Cerebellar nuclear complex (tissue), 1 donor: ENCODE data around the gene LRPPRC.

Experiments used
- DNase-seq, 2 experiments: peaks; one replicate each; lab custom pipeline; 2025; lab: John Stamatoyannopoulos, UW

Gene LRPPRC

DNA sequence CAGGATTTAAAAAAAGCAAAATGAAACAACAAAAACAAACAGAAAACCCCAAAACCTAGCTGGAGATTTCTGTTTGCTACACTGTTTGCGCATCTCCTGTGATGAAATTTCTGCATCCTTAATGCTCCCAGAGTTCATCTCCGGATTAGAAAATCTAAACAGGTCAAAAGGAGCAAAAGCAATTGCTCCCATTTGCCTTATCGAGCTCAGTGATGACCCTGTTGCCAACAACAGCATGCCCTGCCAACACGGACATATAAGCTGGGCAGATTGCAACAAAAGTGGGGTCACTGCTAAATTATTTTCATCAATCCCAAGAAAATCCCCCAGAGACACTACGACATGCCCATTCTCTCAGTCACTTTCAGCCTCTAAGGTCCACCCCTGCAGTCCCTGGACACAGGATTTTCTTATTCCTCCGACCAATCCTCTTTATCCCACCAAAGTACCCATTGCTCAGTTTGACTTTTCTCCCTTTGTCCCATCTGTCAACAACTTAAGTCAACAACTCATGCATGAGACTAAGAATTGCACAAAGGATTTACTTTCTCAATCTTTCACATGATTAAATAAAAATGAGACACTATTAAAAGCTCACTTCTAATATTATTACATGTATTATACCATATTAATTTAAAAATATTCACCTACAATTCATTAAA is 89.2 kb downstream of the LRPPRC start:
- DNase-seq, result no peak

DNA sequence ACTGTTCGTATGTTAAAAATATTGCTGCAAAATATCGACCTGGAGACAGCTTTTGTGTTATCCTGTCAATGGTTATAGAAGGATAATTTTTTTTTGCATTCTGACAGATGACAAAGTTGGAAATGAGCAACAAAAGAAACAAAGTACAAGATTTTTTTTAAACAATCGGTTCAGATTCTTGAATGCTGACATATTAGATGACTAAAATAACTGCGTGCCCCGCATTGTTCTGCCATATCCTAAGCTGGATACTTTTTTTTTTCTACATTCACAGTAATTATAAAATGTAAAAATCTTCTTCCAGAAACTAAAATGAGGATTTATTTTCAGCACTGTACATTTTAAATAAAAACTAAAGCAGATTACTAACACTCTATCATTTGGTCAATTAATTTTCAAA is 89.9 kb downstream of the LRPPRC start:
- no peak for DNase-seq

DNA sequence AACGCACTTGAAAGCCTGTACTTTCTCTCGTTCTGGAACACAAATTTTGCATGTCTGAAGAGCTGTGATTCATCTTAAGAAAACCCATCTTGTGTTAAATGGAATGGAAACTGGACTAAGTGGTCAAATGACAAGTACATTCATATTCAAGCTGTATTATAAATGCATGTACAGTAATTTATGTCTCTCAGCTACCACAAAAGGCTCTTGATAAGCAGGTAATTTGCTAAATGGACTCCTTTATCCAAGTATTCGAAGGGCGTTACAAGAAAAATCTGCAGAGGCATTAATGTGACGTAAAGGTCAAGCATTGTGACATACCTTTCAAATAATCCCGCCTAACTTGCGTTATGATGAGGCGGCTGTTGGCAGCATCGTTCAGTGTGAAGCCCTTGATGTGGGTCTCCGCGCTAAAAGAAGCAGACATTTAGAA is 90.4 kb downstream of the LRPPRC start:
- no peak for DNase-seq

DNA sequence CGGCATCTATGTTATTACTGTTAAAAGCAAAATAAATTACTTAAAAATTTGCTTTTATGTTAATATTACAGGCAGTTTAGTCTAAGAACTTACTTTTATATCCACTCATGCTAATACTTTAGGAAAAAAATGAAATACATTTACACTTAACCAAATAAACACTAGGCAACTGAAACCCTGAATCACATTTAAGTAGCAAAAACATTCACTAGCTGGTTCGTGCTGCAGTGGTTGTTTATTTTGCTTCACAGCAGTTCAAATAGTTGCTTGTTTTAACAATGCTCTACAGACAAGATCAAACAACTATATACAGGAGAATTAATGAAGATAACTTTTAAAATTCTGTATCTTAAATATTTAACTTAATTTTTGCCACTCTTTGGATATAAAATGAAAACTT is 96.2 kb downstream of the LRPPRC start:
- no peak for DNase-seq

DNA sequence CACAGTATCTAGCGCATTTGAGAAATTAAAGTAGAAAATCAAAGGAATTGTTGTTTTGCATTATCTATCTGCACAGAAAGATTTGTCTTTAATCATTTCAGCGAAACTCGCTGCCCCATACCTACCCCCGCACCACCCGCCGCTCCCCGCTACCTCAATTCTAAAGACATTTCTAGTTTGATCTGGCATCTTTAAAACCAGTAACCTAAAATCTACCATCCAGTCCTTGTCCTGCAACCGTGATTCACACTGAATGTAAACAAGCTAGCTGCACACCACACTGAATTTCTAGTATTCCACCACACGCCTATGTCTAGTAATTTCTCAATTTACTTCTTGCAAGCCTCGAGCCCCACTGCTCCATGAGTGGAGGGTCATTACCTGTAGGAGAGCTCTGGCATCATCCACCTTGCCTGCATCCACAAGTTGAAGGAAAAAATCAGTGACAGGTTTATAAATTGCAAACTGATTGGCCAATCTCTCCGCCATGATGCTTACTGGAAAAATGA is 96.9 kb downstream of the LRPPRC start:
- DNase-seq, result no peak

DNA sequence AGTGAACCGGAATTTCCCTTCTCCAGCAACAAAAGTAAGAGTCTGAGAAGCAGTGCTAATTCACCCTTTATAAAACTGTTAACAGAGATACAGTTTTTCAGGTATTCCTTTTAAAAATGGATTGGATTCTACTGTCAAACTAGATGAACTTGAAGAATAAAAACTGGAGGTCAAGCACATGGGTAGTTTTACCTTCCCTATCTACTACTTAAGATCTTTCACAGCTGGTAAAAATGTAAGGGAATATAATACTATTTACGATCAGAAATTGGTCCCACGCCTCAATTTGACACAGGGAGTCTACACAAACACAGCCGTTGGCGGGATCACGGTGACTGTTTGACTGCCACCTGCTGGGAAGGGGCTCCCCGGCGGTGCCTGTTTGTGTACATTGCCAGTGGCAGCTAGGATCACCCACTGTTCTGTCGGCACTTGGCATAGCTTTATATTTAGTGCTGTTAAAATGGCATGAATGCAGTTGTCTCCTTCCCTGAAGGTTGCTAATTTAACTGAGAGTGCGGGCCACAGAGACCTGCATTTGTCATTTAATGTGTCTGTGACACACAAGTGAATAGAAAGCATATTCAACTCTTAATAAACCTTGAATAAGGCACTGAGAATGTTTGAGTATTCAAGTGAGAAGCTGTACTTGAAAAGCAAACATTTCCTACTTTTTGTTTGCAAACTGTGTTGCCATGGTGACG is 97.5 kb downstream of the LRPPRC start:
- no peak for DNase-seq

DNA sequence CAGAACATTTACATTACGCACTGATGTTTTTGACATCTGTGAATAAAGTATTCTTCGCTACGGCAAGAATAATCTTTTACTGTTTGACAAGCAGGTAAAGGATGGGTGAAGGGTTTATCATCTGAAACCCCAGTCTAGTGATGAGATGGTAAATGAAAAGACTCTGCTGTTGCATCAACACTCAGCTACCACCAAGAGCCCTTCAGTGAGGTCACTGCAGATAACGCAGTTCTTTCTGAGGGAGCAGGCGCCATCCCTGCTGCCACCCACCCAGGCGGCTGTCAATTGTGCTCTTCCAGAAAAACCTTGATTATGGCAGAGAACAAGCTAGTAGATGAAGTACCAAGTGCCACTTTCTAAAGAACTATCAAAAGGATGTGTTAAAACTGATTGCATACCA is 98.3 kb downstream of the LRPPRC start:
- DNase-seq, result no peak

DNA sequence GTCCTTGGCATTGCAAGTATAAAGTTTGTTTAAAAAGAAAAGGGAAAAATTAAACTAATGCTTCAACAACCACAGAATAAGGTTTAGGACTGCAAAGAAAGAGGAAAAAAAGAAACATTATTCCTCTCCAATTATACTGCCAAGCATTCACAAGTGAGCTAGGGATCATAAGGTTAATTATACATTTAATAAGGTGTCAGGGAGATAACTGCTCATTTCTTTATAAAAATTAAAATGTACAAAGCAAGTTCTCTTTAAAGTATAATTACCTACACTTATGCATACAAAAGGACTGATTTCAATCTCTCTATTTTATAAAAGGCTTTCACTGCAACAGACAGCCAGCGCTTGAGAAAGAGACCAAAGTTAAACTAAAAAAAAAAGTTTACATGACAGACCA is 98.9 kb downstream of the LRPPRC start:
- no peak for DNase-seq

DNA sequence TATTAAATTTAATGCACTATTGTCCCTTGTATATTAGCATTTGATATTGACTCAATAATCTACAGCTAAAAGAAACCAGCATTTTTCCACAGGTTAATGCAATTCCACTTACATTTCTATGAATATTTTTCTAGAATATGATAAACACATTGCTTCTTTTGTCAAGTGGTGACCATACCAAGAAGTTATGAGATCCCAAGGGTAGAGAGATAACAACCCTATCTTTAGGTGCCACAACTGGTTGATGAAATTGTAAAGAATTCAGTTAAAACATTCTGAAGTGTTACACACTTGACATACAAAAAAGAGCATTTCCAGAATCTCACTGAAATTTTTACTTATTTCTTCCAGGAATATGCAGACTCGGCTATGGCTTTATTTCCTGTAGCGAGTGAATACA is 101.0 kb downstream of the LRPPRC start:
- no peak for DNase-seq

DNA sequence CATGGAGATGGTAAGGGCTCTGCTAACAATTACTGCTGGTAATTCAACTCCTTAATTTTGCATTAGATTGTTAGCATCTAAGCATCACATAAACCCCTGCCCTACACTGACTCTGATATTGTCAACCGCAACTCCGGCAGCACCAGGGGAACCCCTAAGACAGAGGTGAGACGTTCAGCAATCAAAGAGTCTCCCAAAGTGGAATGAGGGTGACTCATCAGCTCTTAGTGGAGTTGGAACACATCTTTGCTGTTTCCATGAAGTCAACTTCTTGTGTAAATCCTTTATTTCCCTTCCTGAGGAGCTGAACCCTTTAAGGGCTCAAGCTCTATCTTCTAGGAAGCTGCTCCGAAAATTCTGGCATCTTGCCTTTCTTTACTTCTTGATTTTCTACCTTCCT is 104.9 kb downstream of the LRPPRC start:
- no peak for DNase-seq

DNA sequence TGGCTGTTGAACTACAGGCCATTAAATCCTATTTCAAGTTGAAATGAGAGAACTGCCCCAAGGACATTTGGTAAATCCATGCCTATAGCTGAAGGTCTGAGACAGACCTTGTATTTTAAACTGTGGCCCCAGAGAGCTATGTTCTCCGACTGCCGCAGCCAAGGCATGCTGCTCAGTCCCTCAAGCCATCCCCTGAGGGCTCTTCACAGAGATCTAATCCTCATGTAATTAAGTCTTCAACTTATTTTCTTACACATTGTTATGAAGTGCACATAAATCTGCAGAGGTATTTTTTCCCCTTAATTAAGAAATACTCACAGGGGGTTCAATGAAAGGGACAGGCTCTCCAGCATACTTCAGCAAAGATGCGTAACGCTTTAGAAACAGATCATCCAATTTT is 106.4 kb downstream of the LRPPRC start:
- no peak for DNase-seq

DNA sequence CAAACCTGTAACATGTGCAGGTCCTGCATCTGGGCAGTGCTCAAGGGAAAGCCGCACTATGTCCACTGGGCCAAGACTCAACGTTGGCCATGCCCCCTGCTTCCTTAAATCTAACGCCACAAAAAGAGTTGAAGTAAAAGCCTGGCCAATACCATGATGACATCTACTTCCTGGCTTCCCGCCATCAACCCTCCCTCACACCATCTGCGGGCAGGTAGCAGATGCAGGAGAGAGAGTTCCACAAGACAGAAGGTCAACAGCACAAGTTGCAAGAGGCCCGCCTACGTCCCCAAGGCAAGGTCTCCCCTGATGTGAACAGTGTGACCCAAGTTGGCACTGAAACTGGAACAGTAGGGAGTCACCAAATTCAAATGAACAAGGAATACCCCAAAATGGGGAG is 108.6 kb downstream of the LRPPRC start:
- DNase-seq, result no peak

DNA sequence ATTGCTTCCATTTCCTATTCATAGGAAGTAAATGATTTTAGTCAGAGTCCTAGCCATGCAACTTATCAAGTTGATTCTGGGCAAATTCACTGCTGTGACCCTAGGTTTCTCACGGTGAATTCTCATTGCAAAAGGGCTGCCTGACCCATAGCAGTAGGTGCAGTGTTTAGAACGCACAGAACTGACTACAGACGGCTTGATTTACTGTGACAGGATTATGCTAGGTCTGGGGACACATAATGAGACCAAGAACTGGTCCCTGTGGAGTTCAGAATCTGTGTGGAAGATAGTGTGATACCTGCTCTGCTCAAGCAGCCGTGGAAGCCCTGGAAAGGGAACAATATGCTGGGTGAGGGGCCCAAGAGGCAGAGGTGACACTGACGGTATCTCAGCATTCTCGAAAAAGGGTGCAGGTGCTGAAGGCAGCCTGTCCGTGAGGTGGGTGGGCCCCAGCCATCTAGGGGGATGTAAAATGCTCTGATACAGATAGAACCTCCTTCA is 110.6 kb downstream of the LRPPRC start:
- DNase-seq, result no peak

DNA sequence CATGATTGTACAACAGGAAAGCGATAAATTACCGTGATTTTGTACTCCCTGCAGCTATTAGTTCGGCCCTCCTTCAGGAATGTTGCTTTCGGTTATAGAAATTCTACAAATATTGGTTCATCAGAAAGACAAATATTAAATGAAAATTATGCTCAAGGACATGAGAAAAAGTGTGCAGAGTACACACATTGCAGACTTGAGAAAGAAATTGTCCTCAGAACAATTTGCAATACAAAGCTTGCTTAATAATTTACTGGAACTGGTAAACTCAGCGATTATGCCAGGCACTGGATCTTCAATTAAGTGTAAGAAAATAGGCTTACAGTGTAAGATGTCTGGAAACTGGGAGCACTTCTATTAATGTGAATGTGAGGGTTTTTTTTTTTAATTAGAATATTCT is 111.1 kb downstream of the LRPPRC start:
- DNase-seq, result no peak

DNA sequence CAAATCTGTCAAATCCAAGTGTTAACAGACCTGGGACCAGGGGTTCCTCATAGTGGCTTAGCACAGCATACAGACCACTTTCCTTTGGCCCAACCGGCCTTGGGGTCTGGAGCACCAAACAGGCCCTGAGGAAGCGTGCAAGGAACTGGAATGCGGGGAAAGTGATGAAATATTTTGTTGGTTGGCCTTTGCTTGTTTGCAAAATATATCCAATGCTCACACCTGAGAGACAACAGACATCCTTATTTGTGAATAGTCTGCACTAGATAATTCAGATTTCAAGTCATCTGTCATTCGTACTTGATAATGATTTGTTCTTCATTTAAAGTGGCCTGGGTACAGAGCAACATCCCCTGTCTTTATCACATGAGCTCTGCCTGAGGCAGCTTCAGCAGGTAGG is 113.5 kb downstream of the LRPPRC start:
- no peak for DNase-seq

DNA sequence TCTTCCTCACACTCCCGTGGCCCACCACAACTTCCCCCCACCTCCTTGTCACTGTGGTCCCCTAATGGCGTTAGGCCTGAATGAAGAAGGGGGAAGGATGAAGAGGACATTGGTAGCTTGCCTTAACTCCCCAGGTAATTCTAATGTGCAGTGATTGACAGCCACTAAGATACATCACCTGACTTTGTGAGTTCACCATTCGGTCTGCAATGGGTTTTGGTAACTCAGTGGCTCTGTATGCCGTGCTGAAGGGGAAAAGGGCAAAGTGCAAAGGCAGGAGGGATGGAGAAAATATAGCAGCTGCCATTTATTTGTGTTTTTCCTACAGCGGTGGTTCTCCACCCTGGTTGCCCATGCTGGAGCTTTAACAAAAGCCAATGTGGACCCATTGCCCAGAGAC is 114.8 kb downstream of the LRPPRC start:
- DNase-seq, result no peak

DNA sequence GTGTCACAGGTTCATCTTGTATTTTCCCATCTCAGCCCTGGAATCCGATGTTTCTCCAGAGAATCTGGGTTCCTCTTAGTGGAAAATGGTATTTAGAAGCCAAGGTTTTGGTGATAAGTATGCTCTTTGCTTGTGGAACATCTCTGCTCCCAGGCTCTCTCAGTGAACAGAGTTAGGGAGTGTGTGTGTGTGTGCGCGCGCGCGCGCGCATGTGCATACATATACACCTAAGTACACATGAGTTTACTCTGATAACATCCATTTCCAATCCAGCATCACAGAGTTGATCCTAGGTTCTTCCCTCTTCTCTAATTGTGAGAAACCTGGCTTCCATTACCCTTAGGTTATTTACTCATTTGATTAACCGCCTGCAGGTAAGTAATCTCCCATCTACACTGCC is 115.3 kb downstream of the LRPPRC start:
- DNase-seq, result no peak

DNA sequence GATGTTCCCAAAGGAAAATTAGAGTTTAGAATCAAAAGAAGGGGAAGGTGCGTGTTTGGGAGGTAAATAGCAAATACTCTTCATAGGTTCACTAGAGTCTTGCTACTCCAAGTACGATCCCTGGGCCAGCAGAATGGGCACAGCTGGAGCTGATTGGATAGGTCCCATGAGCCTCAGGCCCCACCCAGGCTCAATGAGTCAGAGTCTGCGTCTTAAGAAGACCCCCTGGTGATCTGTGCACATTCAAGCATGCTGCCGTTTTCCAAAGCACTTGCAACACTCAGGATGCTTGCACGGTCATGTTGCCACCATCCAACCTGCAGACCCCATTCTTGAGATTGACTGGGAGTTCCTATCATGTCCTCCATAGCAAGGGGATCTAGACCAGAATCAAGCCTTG is 116.5 kb downstream of the LRPPRC start:
- no peak for DNase-seq

DNA sequence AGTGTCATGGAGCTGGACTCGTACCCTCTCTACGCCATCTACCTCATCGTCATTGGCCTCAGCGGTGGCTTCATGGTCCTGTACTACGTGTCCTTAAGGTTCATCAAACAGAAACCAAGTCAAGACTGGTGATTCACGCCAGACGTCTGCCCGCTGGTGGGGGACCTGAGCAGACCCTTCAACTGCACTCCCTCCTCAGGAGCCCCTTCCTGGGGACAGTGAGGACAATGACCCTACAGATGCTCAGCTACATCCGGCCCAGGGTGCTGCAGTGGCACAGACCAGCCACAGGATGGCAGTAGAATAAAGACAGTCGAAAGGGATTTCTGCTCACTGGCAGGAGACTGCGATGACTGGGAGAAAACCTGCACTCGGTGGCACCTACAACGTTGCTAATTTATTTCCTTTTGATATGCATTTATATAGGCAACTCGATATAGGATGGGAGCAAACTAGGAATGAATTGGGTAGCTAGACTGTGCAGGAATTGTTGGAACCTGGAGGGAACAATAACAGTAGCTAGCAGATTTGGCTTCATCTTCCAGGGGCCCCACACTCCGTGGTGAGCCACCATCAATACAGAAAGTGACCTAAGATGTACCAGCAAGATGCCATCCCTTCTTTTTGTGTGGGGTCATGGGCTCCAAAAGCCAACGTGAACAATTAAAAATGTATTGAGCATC is 117.9 kb downstream of the LRPPRC start:
- no peak for DNase-seq

DNA sequence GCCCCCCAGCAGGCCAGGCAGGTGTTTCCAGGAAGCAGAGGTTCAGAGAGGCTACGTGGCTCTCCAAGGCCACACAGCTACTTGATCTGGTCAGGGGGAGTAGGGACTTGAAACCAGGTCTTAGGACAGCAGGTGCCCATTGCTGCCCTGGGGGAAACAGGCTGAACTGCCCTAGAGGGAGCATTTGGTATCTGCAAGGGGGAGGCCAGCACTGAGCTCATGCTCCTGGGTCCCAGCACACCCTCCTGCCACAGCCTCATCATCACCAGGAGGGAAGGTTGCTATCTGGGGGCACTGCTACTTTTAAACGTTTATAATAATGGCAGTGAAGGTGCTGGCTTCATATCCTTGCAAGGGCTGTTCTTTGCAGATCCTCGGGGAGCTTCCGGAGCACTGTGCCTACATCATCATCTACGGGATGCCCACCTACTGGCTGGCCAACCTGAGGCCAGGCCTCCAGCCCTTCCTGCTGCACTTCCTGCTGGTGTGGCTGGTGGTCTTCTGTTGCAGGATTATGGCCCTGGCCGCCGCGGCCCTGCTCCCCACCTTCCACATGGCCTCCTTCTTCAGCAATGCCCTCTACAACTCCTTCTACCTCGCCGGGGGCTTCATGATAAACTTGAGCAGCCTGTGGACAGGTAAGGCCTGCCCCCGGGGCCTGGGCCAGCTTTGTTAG is 120.9 kb downstream of the LRPPRC start:
- DNase-seq, result no peak

DNA sequence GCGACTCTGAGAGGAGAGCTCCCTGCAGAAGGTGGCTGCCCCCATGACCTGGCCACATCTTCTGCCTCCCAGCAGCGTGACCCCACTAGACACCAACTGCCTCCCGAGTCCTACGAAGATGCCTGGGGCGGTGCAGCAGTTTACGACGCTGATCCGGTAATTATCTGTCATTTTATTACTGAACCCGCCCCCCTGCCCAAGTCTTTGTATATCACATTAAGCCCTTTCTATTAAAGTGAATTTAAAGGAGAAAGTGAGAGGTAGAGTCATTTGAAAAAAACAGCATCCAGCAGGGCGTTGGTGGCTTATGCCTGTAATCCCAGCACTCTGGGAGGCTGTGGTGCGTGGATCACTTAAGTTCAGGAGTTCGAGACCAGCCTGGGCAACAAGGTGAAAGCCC is 123.6 kb downstream of the LRPPRC start:
- DNase-seq, result no peak

DNA sequence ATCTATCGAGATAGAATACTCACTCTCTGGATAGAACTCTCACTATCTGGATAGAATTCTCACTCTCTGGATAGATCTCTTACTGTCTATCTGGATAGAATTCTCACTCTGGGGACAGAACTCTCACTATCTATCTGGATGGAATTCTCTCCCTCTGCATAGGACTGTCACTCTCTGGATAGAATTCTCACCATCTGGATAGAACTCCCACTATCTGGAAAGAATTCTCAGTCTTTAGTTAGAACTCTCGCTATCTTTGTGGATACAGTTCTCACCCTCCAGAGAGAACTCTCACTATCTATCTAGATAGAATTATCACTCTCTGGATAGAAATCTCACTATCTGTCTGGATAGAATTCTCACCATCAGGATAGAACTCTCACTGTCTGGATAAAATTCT is 140.5 kb downstream of the LRPPRC start:
- no peak for DNase-seq
